ENCODE measurements around the gene SYTL3. TPM values are rescaled to one million over a fixed set of nuclear protein-coding genes. Genes with fewer than 3 reads are reported as not detected.

Gene SYTL3
- total and polyA plus RNA-seq, 2 of the 8 experiments (the other 6 are each of a cell fraction or from before 2014, with no cell fraction given) = 0.27 to 0.99 TPM

DNA sequence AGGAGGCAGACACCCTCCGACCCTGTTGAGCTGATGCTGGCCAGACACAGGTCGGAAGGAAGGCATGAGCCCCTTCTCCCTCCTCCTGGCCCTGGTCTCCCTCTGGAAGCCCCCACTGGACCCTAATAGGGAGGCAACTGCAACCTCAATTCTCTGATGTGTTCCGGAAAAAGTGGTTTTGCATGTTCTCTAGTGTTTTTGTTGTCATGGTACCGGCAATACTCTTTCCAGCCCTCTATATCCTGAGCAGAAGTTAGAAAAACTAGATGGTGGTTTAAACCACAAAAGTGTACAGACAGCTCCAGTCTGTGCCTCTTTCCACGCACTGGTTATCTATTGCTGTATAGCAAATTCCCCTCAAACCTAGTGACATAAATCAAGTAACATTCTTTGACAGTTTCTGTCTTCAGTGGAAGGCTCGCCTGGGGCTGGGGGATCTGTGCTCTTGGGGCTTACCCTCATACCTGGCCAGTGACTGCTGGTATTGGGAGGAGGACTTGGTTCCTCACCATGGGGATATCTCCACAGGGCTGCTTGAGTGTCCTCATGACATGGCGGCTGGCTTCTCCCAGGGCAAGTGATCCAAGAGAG, 37.0 kb downstream of the SYTL3 start (continued):
- TF ChIP-seq CHD7 (IDR thresholded peaks at IDR 0.05; ENCODE audit: insufficient replicate concordance, low read length) (no peak), CTBP2 (IDR thresholded peaks at IDR 0.05; ENCODE audit: borderline replicate concordance, insufficient read depth, insufficient read length, low read length) (no peak), SIX5 (IDR thresholded peaks at IDR 0.05; ENCODE audit: low read depth, low read length) (no peak)
